Stimulated activated CD4-positive, alpha-beta T cell treated with anti-CD3 and anti-CD28 coated beads, TNF-alpha, amount 100 ng/mL, for 24 hours (primary cell): ENCODE data around the gene FRAT2.

Experiments used
- DNase-seq, 3 experiments: peaks; one replicate each; pipeline ENCODE4 v3.0.0-alpha.2; 2020; ENCODE audit warnings: low read depth in 3 of 3

Gene FRAT2

DNA sequence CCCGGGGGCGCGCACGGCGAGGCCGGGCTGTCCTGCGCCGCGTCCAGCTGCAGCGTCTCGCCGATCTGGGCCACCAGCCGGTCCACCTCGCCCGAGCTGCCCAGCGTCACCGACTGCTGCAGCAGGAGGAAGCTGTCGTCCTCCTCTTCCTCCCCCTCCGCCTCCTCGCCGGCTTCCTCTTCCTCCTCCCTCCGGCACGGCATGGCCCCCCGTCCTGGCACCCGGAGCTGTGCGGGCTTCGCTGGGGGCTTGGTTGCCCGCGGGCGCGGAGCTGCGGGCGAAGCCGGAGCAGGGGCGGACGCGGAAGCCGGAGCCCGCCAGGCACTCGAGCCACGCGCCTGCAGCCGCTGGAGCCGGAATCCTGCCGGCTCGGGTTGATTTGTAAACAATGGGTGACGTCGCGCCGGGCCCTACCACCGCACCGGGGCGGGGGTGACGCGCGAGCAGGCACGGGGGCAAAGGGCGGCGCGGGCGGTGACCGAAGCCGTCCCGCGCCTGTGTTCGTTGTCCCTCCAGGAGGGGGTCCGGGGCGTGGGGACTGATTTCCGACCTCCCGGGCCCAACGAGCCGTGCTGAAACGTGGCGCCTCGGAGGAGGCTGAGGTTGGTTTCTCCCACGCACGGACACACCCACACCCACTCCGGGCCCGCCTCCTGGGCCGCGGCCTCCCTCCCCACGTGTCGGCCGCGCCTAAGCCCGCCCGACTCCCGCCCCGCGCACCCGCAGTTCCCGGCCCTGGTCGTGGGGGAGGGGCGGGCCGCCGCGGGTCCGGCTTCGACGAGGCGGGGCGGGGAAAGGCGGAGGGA, at the start of gene FRAT2:
FRAT2 (minus strand) TSS at position 360 of the 806 bp plus-strand sequence; CDS start at position 203, 157 bp downstream.
- peak; percentile 67 to 86 (median 73) for DNase-seq

DNA sequence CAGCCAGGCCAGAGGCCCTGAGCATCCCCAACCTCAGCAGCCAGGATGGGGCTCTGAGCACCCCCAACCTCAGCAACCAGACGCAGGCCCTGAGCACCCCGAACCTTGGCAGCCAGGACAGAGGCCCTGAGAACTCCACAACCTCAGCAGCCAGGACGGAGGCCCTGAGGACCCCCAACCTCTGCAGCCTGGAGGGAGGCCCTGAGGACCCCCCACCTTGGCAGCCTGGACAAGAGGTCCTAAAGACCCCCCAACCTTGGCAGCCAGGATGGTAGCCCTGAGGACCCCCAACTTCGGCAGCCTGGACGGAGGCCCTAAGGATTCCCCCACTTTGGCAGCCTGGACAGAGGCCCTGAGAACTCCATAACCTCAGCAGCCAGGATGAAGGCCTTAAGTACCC, 49.6 kb upstream of the FRAT2 start:
- no peak for DNase-seq

DNA sequence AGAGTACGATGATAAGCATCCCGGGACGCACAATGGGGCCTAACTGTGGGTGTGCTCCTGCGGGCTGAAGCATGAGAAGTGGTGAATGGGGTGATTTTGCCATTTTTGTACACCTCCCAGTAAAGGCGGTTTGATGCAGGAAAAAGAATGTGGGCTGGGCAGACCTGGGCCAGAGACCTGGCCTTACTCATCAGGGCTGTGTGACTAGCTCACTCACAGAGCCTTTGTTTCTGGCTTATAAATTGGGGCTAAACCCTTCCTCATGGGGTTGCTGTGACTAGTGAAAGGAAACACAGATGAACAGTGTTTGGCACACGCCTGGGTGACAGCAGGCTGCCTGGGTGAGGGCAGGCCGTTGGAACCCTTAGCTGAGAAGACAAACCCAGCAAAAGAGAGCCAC, 48.6 kb upstream of the FRAT2 start:
- DNase-seq: no peak

- DNase-seq: no peak
These were observed 47.1 kb upstream of the FRAT2 start for GRCh38 chr10:97381626-97382025.

DNA sequence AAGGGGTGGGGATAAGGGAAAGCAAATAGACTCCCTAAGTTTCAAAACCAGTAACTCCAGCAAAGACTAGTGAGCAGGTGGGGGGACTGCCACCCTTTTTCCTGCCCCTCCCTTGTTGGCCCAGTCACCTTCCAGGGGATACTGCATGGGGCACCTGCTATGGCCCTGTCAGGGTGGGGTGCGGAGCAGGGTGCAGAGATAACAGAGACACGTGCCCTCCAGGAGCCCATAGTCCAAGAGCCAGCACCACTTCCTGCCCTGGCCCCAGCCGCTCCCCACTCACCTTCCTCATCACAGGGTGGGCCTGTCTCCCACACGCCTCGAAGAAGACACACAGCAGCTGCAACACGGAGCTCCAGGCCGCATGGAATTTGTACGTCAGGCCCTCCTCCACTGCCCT, 46.0 kb upstream of the FRAT2 start:
- no peak for DNase-seq

DNA sequence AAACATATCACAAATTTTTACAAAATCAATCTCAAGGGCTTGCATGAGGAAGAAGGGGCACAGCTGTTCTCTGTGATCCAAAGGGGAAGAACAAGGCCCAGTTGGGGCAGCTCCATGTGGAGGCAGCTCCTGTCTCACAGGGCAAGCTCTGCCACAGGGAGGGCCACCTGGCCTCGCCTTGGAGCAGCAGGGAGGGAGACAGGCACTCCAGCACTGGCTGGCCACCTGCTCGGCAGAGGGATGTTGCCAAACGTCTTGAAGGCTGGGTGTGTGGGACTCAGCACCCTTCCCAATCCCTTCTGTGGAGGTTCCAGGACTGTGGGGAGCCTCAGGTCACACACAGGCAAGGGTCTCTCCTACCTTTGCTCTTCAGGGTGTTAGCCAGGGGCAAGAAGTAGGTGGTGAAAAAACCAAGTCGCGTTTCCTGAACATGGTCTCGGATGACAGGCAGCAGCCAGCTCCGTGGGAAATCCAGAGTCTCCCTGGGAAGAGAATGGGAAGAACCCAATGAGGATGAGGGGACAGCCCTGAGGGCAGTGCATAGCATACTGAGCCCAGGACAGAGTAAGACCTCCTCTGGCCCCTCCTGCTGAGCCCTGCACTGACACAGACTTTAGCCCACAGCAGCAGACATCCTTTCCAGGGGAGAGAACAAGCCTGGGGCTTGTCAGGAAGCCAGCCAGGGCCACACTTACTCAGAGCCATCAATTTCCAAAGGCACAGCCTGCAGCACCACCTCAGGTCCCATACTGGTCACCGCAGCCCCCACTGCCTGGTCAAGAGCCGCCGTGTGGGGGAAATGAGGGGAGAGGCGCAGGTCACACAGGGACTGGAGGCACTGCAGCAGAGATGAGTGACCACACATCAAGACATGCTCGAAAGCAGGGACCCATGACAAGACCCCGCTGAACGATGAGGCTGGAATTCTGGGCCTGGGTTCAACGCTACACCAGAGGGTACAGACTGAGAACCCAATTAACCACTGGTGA, 44.7 kb upstream of the FRAT2 start:
- DNase-seq: no peak

GRCh38 chr10:97376413-97376812, 41.9 kb upstream of the FRAT2 start:
- DNase-seq: no peak

DNA sequence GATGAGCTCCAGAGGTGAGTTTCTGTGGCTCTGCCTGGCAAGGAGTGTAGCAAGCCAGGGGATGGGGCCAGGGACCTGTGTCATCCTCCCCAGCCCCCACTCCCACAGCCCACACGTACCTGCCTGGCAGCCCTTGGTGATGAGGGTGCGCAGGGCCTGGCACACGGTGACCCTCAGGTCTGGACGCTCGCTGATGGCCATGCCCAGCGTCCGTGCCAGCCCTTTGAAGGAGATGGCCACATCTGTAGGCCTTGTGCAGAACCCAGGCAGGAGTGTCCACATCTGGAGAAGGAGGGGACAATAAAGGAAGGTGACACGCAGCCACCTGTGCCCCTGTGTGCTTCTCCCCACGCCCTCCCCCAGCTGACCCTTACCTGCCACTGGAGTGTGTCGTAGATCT, 38.9 kb upstream of the FRAT2 start:
- DNase-seq: no peak

- no peak for DNase-seq
These were observed 37.8 kb upstream of the FRAT2 start for GRCh38 chr10:97372233-97372875.

- no peak for DNase-seq
These were observed 37.2 kb upstream of the FRAT2 start for GRCh38 chr10:97371696-97372095.

GRCh38 chr10:97367126-97367649, 32.7 kb upstream of the FRAT2 start:
- DNase-seq: no peak

DNA sequence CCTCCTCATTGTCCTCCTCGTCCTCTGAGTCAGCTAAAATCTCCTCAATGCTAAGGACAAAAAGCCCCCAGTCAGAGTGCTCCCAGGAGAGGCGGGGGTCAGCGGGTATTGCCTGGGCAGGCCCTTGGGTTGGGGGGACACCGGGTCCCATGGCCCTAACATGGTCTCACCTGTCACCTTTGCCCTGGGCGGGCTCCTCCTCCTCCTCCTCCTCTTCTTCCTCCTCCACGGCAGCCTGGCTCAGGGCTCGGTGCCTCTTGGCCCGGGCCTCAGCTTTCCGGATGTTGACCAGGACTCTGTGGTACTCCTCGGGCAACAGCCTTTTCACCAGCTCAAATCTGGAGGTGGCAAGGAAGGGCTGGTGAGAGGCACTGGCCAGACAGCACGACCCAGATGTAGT, 32.0 kb upstream of the FRAT2 start:
- no peak for DNase-seq

DNA sequence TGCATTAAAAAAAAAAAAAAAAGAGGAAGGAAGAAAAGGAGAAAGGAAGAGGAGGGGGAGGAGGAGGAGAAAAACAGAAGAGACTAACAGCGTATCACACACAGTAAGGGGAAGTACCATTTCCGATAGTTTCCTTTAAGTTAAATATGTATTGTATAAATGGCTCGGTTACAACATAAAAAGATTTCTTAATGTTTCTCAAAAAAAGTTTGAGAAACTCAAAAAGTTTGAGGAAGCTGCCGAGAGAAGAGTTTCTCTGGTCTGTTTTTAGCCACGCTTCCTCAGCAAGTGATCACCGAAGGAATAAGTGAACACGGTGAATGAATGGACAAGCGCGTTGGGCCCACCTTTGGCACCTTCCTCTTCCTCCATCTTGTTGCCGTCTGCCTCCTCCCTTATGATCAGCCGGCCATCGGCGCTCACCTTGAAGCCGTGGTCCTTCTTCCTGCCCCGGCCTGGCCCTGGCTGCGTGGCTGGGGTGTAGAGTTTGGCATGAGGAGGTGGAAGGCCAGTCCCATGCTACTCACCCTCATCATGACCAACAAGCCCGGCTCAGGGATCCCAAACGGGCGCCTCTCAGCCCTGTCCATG, 31.3 kb upstream of the FRAT2 start:
- DNase-seq: no peak

- DNase-seq: no peak
These were observed 28.5 kb upstream of the FRAT2 start for GRCh38 chr10:97363071-97363470.

GRCh38 chr10:97362310-97363033, 27.9 kb upstream of the FRAT2 start:
- no peak for DNase-seq

DNA sequence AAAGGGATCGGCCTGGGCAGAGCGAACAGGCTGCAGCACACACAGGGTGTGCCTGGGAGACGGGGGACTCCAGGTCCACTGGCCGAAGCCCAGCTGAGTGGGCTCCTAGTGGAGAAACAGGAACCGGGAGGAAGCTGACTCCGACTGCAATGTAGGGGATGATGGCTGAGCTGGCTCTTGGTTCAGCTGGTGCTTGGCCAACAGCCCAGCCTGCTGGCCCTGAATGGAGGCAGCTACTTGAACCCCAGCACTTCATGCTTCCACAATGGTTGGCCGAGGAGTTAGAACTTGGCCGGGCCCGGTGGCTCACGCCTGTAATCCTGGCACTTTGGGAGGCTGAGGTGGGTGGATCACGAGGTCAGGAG, 27.0 kb upstream of the FRAT2 start:
- no peak for DNase-seq

DNA sequence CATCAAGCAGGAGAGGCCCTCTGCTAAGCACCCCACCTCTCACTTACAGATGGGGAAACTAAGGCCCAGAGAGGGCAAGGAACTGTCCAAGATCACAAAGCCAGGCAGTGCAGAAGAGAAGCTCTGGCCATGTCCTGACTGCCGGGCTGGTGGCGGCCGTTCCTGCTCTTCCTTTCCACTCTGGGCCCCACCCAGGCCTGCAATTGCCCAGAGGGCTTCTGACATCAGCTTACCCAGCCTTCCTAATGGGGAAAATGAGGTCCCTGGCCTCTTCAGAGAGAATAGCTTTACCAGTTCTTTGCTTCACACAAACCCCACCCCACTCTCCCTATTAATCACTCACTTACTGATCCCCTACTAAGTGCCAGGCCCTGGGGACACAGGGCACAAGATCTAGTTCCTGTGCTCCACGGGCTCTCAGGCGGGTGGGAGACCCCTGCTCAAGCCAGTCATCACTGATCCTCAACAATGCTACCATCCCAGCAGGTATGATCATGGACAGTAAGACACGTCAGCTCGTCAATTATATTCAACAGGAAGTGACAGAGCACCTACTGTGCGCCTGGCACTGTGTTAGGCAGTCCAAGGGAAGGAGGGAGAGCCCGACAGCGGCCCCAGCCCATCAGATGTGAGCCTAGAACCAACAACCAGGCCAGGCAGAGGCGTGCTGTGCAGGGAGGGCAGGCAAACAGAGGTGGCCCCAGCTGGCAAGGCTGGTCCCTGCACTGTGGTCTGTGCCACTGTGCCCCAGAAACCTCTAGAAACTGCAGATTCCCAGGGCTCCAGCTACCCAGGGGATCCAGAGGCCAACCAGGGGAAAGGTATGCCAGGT, 26.4 kb upstream of the FRAT2 start:
- no peak for DNase-seq

GRCh38 chr10:97358781-97359180, 24.3 kb upstream of the FRAT2 start:
- DNase-seq: no peak

- no peak for DNase-seq
These were observed 23.8 kb upstream of the FRAT2 start for GRCh38 chr10:97358349-97358748.

GRCh38 chr10:97356918-97357317, 22.4 kb upstream of the FRAT2 start:
- no peak for DNase-seq
